Caki2 (cell line): Measurements from ENCODE around the gene NUP85. TPM values are rescaled to one million over a fixed set of nuclear protein-coding genes. Genes with fewer than 3 reads are reported as not detected.
"Not testable (repeated sequence)": the region's sequence is repeated elsewhere in the genome, so short reads cannot be mapped to it uniquely, and the experiment has no call there.

Experiments
- DNase-seq: peaks from one replicate; pipeline ENCODE4 v3.0.0-alpha.2; 2015; ENCODE audit warnings: low read depth
- in situ Hi-C: cut with HindIII; loops from 2 replicates; pipeline ENCODE4 v1.10.0; 2016; ENCODE audit warnings: low sequenced_read_pairs, low pct_unique_long_range_greater_than_20kb, mixed read lengths
- total RNA-seq: library from RNA; depleted of rRNA; stranded (reverse); fragments of >200 nt; shearing (Covaris generic); gene quantifications from 2 replicates; pipeline ENCODE4 v1.2.3, GENCODE V29; 2014; ENCODE audit warnings: low replicate concordance; rRNA removed

NUP85 gene
- 71.4 and 87.8 TPM in 2 replicates for total RNA-seq

- in situ Hi-C loops, result no loop called here
- DNase-seq, result peak; percentile 96
Measured at GRCh38 chr17:75205037-75205792, at the start of gene NUP85. Gene NUP85, plus strand, starts transcription at chr17:75205679. Its CDS starts 83 bp downstream, at chr17:75205762.

GRCh38 chr17:75158480-75158879, 47.0 kb upstream of the NUP85 start:
- DNase-seq, in situ Hi-C loops: not testable (repeated sequence)

GRCh38 chr17:75159196-75160031, 46.1 kb upstream of the NUP85 start:
- DNase-seq, result peak; percentile 27
- in situ Hi-C loops, result no loop called here

GRCh38 chr17:75160211-75160610, 45.3 kb upstream of the NUP85 start:
- DNase-seq, result no peak
- in situ Hi-C loops, result no loop called here

- DNase-seq, result no peak
- in situ Hi-C loops, result no loop called here
Measured at GRCh38 chr17:75163074-75163473, 42.4 kb upstream of the NUP85 start.

GRCh38 chr17:75164606-75165005, 40.9 kb upstream of the NUP85 start:
- in situ Hi-C loops, DNase-seq: not testable (repeated sequence)

- DNase-seq, result no peak
- in situ Hi-C loops, result no loop called here
Measured at GRCh38 chr17:75168998-75169397, 36.5 kb upstream of the NUP85 start.

GRCh38 chr17:75173526-75173925, 32.0 kb upstream of the NUP85 start:
- no peak for DNase-seq
- in situ Hi-C loops, result no loop called here

GRCh38 chr17:75174996-75175395, 30.5 kb upstream of the NUP85 start:
- DNase-seq, result no peak

GRCh38 chr17:75176625-75177024, 28.9 kb upstream of the NUP85 start:
- in situ Hi-C loops, result no loop called here

More at GRCh38 chr17:75174996-75175395, 30.5 kb upstream of the NUP85 start:
- in situ Hi-C loops, result no loop called here

GRCh38 chr17:75178453-75178852, 27.0 kb upstream of the NUP85 start:
- no peak for DNase-seq
- in situ Hi-C loops, result no loop called here

More at GRCh38 chr17:75176625-75177024, 28.9 kb upstream of the NUP85 start:
- DNase-seq, result no peak

- no peak for DNase-seq
- in situ Hi-C loops, result no loop called here
Measured at GRCh38 chr17:75181110-75181509, 24.4 kb upstream of the NUP85 start.

- no peak for DNase-seq
- in situ Hi-C loops, result no loop called here
Measured at GRCh38 chr17:75181608-75182318, 23.7 kb upstream of the NUP85 start.

GRCh38 chr17:75182319-75182568, 23.2 kb upstream of the NUP85 start:
- in situ Hi-C loops, result no loop called here
- peak; percentile 31 for DNase-seq

GRCh38 chr17:75182569-75183436, 22.7 kb upstream of the NUP85 start, which contains the start of gene SUMO2:
Gene SUMO2, minus strand, starts transcription at chr17:75182959. Its CDS starts 125 bp downstream, at chr17:75182834.
- in situ Hi-C loops, result no loop called here
- peak; percentile 97 for DNase-seq

GRCh38 chr17:75183999-75184884, 21.2 kb upstream of the NUP85 start:
- in situ Hi-C loops, result no loop called here
- DNase-seq, result no peak

GRCh38 chr17:75188614-75189013, 16.9 kb upstream of the NUP85 start:
- in situ Hi-C loops, result no loop called here
- no peak for DNase-seq
